HepG2 (cell line): ENCODE results near the gene CFAP46. TPM values are rescaled to one million over a fixed set of nuclear protein-coding genes. Genes with fewer than 3 reads are reported as not detected.

Source experiments
- ATAC-seq: fragments of 200-7000 bp; cut with Tn5 transposase; 3 replicates; pipeline ENCODE4 v1.9.1; 2020; ENCODE audit warnings: mild to moderate bottlenecking, moderate library complexity
- BruUV-seq: library from RNA; stranded (reverse); fragments of 400-500 nt; replicated peaks from 2 replicates; lab custom pipeline; 2021; lab: Mats Ljungman, UMichigan
- CTCF ChIA-PET: fragments of 300-600 bp; formaldehyde crosslinking; extraction: SDS; loops from one replicate; lab custom pipeline; 2021; ENCODE audit warnings: low total read pairs, inconsistent platforms, low intra/inter-chr PET ratio; lab: Yijun Ruan, JAX
- POLR2A ChIA-PET: fragments of 350-600 bp; sonication (Branson Sonifier 250); formaldehyde crosslinking; loops from one replicate; lab custom pipeline; 2020; ENCODE audit warnings: antibody characterized with exemption, inconsistent platforms; lab: Yijun Ruan, JAX
- DNase-seq: peaks from one replicate; pipeline ENCODE4 v3.0.0-alpha.2; 2015; ENCODE audit warnings: low spot score
- FAIRE-seq: peaks from 3 replicates; lab custom pipeline; 2011; peaks lifted over from hg19 to GRCh38; lab: Jason Lieb, UNC
- H2AFZ ChIP-seq: one replicate; pipeline ENCODE4 v1.6.1; 2011; ENCODE audit warnings: low read length, inconsistent platforms
- H3K27ac ChIP-seq: fragments of 300-600 bp; 3 replicates; pipeline ENCODE4 v1.8.0; 2011; ENCODE audit warnings: mixed run types, mild to moderate bottlenecking, mixed read lengths, low read length, inconsistent platforms; ENCODE audit not compliant: insufficient read depth; ENCODE audit errors: extremely low read length
- H3K27me3 ChIP-seq, 2 experiments: fragments of 200-600 bp in 1 of 2; 2 replicates in 1 of 2; 3 replicates in 1 of 2; pipeline versions ENCODE4 v1.6.0 to v1.8.0; 2011; ENCODE audit warnings: low read length in 2 of 2, mild to moderate bottlenecking in 2 of 2, moderate library complexity in 2 of 2, inconsistent platforms in 1 of 2; ENCODE audit not compliant: insufficient read depth in 2 of 2, control insufficient read depth in 1 of 2
- H3K36me3 ChIP-seq, 2 experiments: fragments of 200-600 bp in 1 of 2; replicated peaks in 1 of 2; 2 replicates in 1 of 2; 3 replicates in 1 of 2; pipeline versions ENCODE4 v1.5.1 to v1.8.0; 2011; ENCODE audit warnings: low read length in 2 of 2, inconsistent platforms in 1 of 2; ENCODE audit not compliant: insufficient read depth in 2 of 2, control insufficient read depth in 1 of 2
- H3K4me1 ChIP-seq: 2 replicates; pipeline ENCODE4 v1.5.1; 2012; ENCODE audit warnings: low read length, inconsistent platforms; ENCODE audit not compliant: insufficient read depth
- H3K4me2 ChIP-seq: 2 replicates; pipeline ENCODE4 v1.6.0; 2011; ENCODE audit warnings: low read depth, low read length, inconsistent platforms
- H3K4me3 ChIP-seq, 3 experiments: fragments of 200-600 bp in 1 of 3; sonication (generic), shearing (Covaris generic) in 1 of 3; replicated peaks in 1 of 3; 2 replicates each; pipeline ENCODE4 v1.5.1; 2011 to 2016; ENCODE audit warnings: low read length in 3 of 3, inconsistent platforms in 2 of 3, low read depth in 2 of 3, mild to moderate bottlenecking in 2 of 3, control low read depth in 1 of 3, mixed read lengths in 1 of 3; ENCODE audit not compliant: insufficient read depth in 1 of 3
- H3K79me2 ChIP-seq: one replicate; pipeline ENCODE4 v1.6.1; 2011; ENCODE audit warnings: low read length, inconsistent platforms; ENCODE audit not compliant: insufficient read depth
- H3K9ac ChIP-seq: 2 replicates; pipeline ENCODE4 v1.6.0; 2011; ENCODE audit warnings: mild to moderate bottlenecking, low read depth, low read length, inconsistent platforms; ENCODE audit not compliant: insufficient read depth
- H3K9me3 ChIP-seq: 2 replicates; pipeline ENCODE4 v1.5.1; 2012; ENCODE audit warnings: mild to moderate bottlenecking, low read length
- H4K20me1 ChIP-seq: 2 replicates; pipeline ENCODE4 v1.6.0; 2011; ENCODE audit warnings: inconsistent platforms, mild to moderate bottlenecking, low read length, moderate library complexity; ENCODE audit not compliant: insufficient read depth
- ZFYVE20 ChIP-seq: sonication (generic); formaldehyde crosslinking; IDR thresholded peaks from 2 replicates; pipeline ENCODE4 v1.8.0; 2023; ENCODE audit warnings: low read depth, mild to moderate bottlenecking, moderate library complexity, missing genetic modification reagents, borderline replicate concordance
- ZNF274 ChIP-seq: sonication (generic); formaldehyde crosslinking; IDR thresholded peaks from 2 replicates; pipeline ENCODE4 v1.5.1; 2020; ENCODE audit warnings: mild to moderate bottlenecking, missing genetic modification reagents
- WGBS: methylation state at CpG from one replicate; pipeline ENCODE4 v1.1.6; 2017; ENCODE audit warnings: low lambda C conversion rate; 5-methylcytosine and 5-hydroxymethylcytosine counted together
- in situ Hi-C: cut with HindIII; loops from 2 replicates; pipeline ENCODE4 v1.10.0; 2017; ENCODE audit warnings: low pct_unique_long_range_greater_than_20kb; ENCODE audit not compliant: extremely low pct_ligation_motif_present
- intact Hi-C: fragments of 100-400 bp; cut with micrococcal nuclease; formaldehyde crosslinking; loops from one replicate; pipeline ENCODE4 v1.10.0; 2022; ENCODE audit not compliant: unreplicated experiment
- polyA plus RNA-seq, 8 experiments: library from polyadenylated mRNA; depleted of rRNA in 3 of 8; stranded (reverse) in 7 of 8; unstranded in 1 of 8; fragments of >200 nt; fragmentation: Illumina TruSeq in 4 of 8; extraction: Trizol in 4 of 8; gene quantifications; 2 replicates each; pipeline versions ENCODE4 v1.2.1 to v1.2.3, GENCODE V29; 2011 to 2016; ENCODE audit warnings: low read depth in 4 of 8, missing spikeins in 1 of 8, mixed read lengths in 1 of 8; ENCODE audit not compliant: insufficient read depth in 1 of 8
- total RNA-seq, 5 experiments: library from RNA; depleted of rRNA; stranded (reverse); fragments of >200 nt; fragmentation: Illumina TruSeq; extraction: Trizol; gene quantifications; 2 replicates each; pipeline ENCODE4 v1.2.3, GENCODE V29; 2016; ENCODE audit warnings: low read depth in 1 of 5
- TF ChIP-seq, protein P1 (sequence below): sonication (generic); formaldehyde crosslinking; IDR thresholded peaks from 2 replicates; pipeline ENCODE4 v1.5.0; 2020; ENCODE audit warnings: mild to moderate bottlenecking, missing genetic modification reagents, moderate library complexity
- TF ChIP-seq, protein P2 (sequence below): sonication (generic); formaldehyde crosslinking; IDR thresholded peaks from 2 replicates; pipeline ENCODE4 v1.4.0; 2020; ENCODE audit warnings: mild to moderate bottlenecking, low read depth, missing genetic modification reagents

CFAP46 gene
- total and polyA plus RNA-seq, 2 of the 13 experiments (the other 11 are each of a cell fraction or from before 2014, with no cell fraction given): 0.24 to 0.84 TPM

DNA sequence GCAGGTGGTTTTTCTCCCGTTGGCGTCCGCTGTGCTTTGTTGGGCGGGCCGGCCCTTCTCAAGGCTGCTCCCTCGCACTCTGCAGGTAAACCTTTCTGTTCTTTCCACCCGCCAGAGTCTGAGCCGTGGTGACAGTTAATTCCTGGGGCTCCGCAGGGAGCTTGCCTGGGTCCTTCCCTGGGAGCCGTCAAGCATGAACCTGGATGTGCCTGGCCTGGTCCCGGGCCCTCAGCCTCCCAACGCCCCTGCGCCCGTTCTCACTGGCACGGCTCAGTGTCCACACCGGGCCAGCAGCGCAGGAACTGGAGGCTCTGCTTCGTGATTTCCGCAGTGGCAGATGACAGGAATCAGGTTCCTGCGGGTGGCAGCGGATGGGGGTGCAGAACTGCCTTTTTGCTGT, 145.5 kb downstream of the CFAP46 start:
- in situ Hi-C loops (no loop called here), intact Hi-C loops (no loop called here)
- no TSS peak for BruUV-seq
- Histone ChIP-seq H2AFZ (no peak overlapping the region), H4K20me1 (no peaks in the 10 kb centered on the region), H3K9ac (no peak overlapping the region), H3K79me2 (no peaks in the 10 kb centered on the region), H3K4me1 (no peaks in the 10 kb centered on the region), H3K27me3 (peaks cover 7 to 45% of the 10 kb centered on the region in 2 experiments), H3K27ac (no peak overlapping the region), H3K36me3 (no peaks in the 10 kb centered on the region), H3K4me3 (no peak overlapping the region), H3K9me3 (no peaks in the 10 kb centered on the region), H3K4me2 (no peak overlapping the region)
- WGBS: 50% methylated on average over 6 of the region's 21 CpGs
- no peak for ATAC-seq
- CTCF ChIA-PET: no interaction called here
- DNase-seq: no peak
- POLR2A ChIA-PET: no interaction called here
- no peak for FAIRE-seq
- TF ChIP-seq ZFYVE20: no peak

DNA sequence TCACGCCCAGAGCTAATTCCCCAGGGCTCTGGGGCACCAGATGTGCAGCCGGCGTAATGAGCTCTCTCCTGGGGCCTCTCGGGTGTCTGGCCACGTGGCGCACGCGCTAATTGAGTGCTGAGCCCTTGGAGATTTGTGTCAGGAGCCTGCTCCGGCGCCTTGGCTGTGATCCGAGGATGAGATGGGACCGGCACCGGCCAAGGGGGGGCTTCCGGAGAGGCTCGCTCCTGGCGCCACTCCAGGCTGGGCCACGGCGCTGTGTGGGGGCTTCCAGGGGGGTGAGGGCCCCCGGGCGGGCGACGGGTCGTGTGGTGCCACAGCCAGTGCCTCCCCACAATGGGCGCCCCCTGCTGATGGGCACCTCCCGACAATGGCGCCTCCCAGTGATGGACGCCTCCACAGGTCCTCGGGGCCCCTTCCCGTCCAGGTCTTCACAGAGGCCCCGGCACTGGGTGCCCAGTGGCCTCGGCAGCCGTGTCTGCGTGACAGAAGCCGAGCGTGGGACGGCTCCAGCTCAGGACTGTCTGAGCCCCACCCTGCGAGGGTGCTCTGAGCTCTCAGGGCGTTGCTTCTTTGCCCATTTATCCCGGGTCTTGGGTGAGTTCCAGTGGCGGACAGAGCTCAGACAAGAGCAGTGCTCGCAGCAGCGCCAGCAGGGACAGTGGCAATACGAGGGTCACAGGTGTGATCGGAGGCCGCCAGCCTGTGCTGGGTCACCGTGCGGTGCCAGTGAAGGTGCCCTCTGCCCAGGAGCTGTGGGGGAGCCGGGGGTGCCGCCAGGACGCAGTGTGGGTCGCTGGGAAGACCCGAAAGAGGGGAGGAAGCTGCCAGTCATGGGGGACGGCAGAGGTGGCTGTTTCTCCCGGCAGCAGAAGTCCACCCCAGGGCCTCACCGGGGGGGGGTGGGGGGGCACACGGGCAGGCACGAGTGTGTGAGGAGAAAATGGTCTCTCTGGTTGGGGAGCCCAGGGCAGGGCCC, 148.2 kb downstream of the CFAP46 start:
- H3K27ac ChIP-seq: no peak overlapping the region
- no peak overlapping the region; a peak in 1 of 6 replicates for H3K4me3 ChIP-seq
- TF ChIP-seq, protein P1, sequence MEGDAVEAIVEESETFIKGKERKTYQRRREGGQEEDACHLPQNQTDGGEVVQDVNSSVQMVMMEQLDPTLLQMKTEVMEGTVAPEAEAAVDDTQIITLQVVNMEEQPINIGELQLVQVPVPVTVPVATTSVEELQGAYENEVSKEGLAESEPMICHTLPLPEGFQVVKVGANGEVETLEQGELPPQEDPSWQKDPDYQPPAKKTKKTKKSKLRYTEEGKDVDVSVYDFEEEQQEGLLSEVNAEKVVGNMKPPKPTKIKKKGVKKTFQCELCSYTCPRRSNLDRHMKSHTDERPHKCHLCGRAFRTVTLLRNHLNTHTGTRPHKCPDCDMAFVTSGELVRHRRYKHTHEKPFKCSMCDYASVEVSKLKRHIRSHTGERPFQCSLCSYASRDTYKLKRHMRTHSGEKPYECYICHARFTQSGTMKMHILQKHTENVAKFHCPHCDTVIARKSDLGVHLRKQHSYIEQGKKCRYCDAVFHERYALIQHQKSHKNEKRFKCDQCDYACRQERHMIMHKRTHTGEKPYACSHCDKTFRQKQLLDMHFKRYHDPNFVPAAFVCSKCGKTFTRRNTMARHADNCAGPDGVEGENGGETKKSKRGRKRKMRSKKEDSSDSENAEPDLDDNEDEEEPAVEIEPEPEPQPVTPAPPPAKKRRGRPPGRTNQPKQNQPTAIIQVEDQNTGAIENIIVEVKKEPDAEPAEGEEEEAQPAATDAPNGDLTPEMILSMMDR (CRISPR knock-in tag): peak; percentile 54
- TF ChIP-seq ZNF274 (CRISPR knock-in tag): no peak
- TF ChIP-seq, protein P2, sequence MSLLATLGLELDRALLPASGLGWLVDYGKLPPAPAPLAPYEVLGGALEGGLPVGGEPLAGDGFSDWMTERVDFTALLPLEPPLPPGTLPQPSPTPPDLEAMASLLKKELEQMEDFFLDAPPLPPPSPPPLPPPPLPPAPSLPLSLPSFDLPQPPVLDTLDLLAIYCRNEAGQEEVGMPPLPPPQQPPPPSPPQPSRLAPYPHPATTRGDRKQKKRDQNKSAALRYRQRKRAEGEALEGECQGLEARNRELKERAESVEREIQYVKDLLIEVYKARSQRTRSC (CRISPR knock-in tag): no peak
- no TSS peak for BruUV-seq
- FAIRE-seq: no peak
- H3K4me2 ChIP-seq: peak overlapping the region; percentile 23; the same call in 1 of the 2 replicates
- no peaks in the 10 kb centered on the region for H3K79me2 ChIP-seq
- POLR2A ChIA-PET: no interaction called here
- no peak overlapping the region for H2AFZ ChIP-seq
- DNase-seq: no peak
- no peaks in the 10 kb centered on the region for H4K20me1 ChIP-seq
- intact Hi-C loops (no loop called here), in situ Hi-C loops (no loop called here)
- peaks cover 13 to 64% of the 10 kb centered on the region in 2 experiments for H3K27me3 ChIP-seq
- ATAC-seq: peak; percentile 35
- 33% methylated on average over 11 of the region's 57 CpGs for WGBS
- no peaks in the 10 kb centered on the region for H3K9me3 ChIP-seq
- H3K4me1 ChIP-seq: no peaks in the 10 kb centered on the region
- no peak overlapping the region for H3K9ac ChIP-seq
- CTCF ChIA-PET: interaction anchor here (2.3 kb wide), 1 partner anchor 140 kb away, joined by 9 read pairs; no protein-coding TSS in a partner anchor
- no peaks in the 10 kb centered on the region for H3K36me3 ChIP-seq
